Measurements from ENCODE around the gene ASXL1. TPM values are rescaled to one million over a fixed set of nuclear protein-coding genes. Genes with fewer than 3 reads are reported as not detected.

ASXL1 gene
- polyA plus RNA-seq, 1 donor (not counting 4 experiments of a cell fraction or from before 2014, with no cell fraction given) = 20.0 TPM

DNA sequence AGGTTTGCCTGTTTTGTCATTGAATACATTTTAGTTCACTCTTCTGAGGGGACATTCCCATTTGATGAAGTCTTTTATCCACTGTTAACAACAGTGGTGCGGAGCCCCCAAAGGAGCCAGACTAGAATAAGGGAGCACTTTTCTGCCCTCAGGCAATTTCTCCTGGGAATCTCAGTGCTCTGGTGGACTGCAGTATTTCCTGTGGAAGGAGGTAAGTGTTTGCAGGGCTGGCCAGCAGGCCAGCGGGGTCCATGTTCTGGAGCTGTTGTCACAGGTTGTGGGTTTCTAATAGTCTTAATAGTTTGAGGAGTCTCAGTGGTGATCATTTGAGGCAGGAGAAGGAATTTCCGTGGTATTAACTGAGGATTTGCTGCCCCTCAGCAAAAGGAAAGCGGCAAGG is 83.5 kb downstream of the ASXL1 start:
- no peak for TF ChIP-seq EZH2 (IDR thresholded peaks at IDR 0.05; ENCODE audit: low read length)

DNA sequence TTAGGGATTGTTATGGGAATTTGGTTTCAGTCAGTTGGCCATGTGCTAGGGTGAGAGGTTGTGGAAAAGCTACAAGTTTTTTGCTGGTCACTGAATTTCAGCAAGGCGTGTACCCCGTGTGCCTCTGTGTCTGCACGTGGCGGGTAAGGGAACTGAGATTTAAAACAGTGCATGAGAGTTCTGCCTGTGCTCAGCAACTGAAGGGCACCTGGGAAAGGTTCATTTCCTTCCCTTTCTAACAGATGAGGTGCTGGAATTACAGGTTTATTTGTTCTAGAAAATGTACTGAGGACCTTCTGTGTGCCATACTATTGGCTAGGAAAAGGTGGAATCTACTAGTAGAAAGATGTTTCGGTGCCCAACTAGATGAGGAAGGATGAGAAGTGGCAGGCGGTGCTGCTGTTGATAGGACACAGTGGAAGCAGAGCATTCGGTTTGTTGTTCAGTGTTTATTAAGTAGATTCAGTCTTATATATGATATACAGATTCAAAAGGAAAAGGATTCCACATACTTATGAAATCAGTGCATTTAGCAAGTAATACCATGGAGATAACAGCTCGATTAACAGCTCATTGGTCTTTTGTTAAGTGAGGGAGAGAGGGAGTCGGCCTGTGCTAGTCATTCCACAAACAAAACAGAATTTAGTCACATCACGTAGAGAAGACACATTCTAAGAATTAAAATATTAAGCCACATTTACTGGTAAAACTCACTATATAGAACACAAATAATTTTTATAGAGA is 84.7 kb downstream of the ASXL1 start:
- H4K20me1 ChIP-seq (ENCODE audit: control insufficient read depth, extremely low read depth, insufficient read depth, low read length) = no peaks in the 10 kb centered on the region
- dilution Hi-C loops (cut with MboI; ENCODE audit: extremely low pct_ligation_motif_present, low sequenced_read_pairs) = no loop called here
- H3K4me3 ChIP-seq (ENCODE audit: control insufficient read depth in 2 of 3, extremely low read depth in 1 of 3, insufficient read depth in 2 of 3, low read depth in 1 of 3, low read length in 3 of 3) = no peak overlapping the region
- no peaks in the 10 kb centered on the region for H3K27me3 ChIP-seq (ENCODE audit: control insufficient read depth, extremely low read depth, insufficient read depth, low read length)
- FAIRE-seq (no peak), DNase-seq (ENCODE audit: low read depth, low spot score) (no peak)
- H3K9me1 ChIP-seq (ENCODE audit: control insufficient read depth, extremely low read depth, insufficient read depth, low read length) = no peaks in the 10 kb centered on the region
- H3K4me1 ChIP-seq (ENCODE audit: control insufficient read depth, extremely low read depth, insufficient read depth, low read length) = no peaks in the 10 kb centered on the region
- TF ChIP-seq EZH2 (IDR thresholded peaks at IDR 0.05; ENCODE audit: low read length) = no peak
- TF ChIP-seq, protein P1, sequence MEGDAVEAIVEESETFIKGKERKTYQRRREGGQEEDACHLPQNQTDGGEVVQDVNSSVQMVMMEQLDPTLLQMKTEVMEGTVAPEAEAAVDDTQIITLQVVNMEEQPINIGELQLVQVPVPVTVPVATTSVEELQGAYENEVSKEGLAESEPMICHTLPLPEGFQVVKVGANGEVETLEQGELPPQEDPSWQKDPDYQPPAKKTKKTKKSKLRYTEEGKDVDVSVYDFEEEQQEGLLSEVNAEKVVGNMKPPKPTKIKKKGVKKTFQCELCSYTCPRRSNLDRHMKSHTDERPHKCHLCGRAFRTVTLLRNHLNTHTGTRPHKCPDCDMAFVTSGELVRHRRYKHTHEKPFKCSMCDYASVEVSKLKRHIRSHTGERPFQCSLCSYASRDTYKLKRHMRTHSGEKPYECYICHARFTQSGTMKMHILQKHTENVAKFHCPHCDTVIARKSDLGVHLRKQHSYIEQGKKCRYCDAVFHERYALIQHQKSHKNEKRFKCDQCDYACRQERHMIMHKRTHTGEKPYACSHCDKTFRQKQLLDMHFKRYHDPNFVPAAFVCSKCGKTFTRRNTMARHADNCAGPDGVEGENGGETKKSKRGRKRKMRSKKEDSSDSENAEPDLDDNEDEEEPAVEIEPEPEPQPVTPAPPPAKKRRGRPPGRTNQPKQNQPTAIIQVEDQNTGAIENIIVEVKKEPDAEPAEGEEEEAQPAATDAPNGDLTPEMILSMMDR (optimal IDR thresholded peaks at IDR 0.05 in 1 of 3, IDR thresholded peaks at IDR 0.05 in 1 of 3, conservative IDR thresholded peaks at IDR 0.05 in 1 of 3; ENCODE audit: extremely low read depth in 1 of 3, insufficient read depth in 2 of 3, low read length in 3 of 3) = no peak
- no peak overlapping the region for H3K9ac ChIP-seq (ENCODE audit: control insufficient read depth, extremely low read depth, insufficient read depth, low read length)
- H3K36me3 ChIP-seq (ENCODE audit: control insufficient read depth in 2 of 2, extremely low read depth in 1 of 2, insufficient read depth in 2 of 2, low read length in 2 of 2) = peaks cover 6 to 8% of the 10 kb centered on the region in 2 experiments
- no peak overlapping the region for H3K4me2 ChIP-seq (ENCODE audit: control insufficient read depth, extremely low read depth, insufficient read depth, low read depth, low read length)
- H3K79me2 ChIP-seq (ENCODE audit: control insufficient read depth, insufficient read depth, low read length) = no peaks in the 10 kb centered on the region
- no peaks in the 10 kb centered on the region for H3K9me3 ChIP-seq (ENCODE audit: control insufficient read depth, low read depth, low read length)
- no peak overlapping the region for H2AFZ ChIP-seq (ENCODE audit: control insufficient read depth, low read length)
- H3K27ac ChIP-seq (ENCODE audit: control insufficient read depth, insufficient read depth, low read length) = no peak overlapping the region

More for the DNA sequence above, 83.5 kb downstream of the ASXL1 start:
- dilution Hi-C loops (cut with MboI; ENCODE audit: extremely low pct_ligation_motif_present, low sequenced_read_pairs) = no loop called here
- H3K4me3 ChIP-seq (ENCODE audit: control insufficient read depth in 2 of 3, extremely low read depth in 1 of 3, insufficient read depth in 2 of 3, low read depth in 1 of 3, low read length in 3 of 3) = no peak overlapping the region
- no peak overlapping the region for H3K27ac ChIP-seq (ENCODE audit: control insufficient read depth, insufficient read depth, low read length)
- H3K4me1 ChIP-seq (ENCODE audit: control insufficient read depth, extremely low read depth, insufficient read depth, low read length) = no peaks in the 10 kb centered on the region
- no peaks in the 10 kb centered on the region for H3K79me2 ChIP-seq (ENCODE audit: control insufficient read depth, insufficient read depth, low read length)
- no peaks in the 10 kb centered on the region for H3K9me1 ChIP-seq (ENCODE audit: control insufficient read depth, extremely low read depth, insufficient read depth, low read length)
- H2AFZ ChIP-seq (ENCODE audit: control insufficient read depth, low read length) = no peak overlapping the region
- FAIRE-seq = no peak
- no peak overlapping the region for H3K4me2 ChIP-seq (ENCODE audit: control insufficient read depth, extremely low read depth, insufficient read depth, low read depth, low read length)
- H4K20me1 ChIP-seq (ENCODE audit: control insufficient read depth, extremely low read depth, insufficient read depth, low read length) = no peaks in the 10 kb centered on the region
- peaks cover 7 to 10% of the 10 kb centered on the region in 2 experiments for H3K36me3 ChIP-seq (ENCODE audit: control insufficient read depth in 2 of 2, extremely low read depth in 1 of 2, insufficient read depth in 2 of 2, low read length in 2 of 2)
- H3K9ac ChIP-seq (ENCODE audit: control insufficient read depth, extremely low read depth, insufficient read depth, low read length) = no peak overlapping the region
- H3K27me3 ChIP-seq (ENCODE audit: control insufficient read depth, extremely low read depth, insufficient read depth, low read length) = no peaks in the 10 kb centered on the region
- H3K9me3 ChIP-seq (ENCODE audit: control insufficient read depth, low read depth, low read length) = no peaks in the 10 kb centered on the region
- DNase-seq (ENCODE audit: low read depth, low spot score) = no peak

All from keratinocyte (primary cell).